GM13977 (cell line): ENCODE results near the gene DIP2B.

Source experiments
- DNase-seq: peaks from one replicate; pipeline ENCODE4 v3.0.0; 2012; ENCODE audit warnings: low spot score
- CTCF ChIP-seq: IDR thresholded peaks from 2 replicates; pipeline ENCODE4 v1.5.1; 2012; ENCODE audit warnings: mild to moderate bottlenecking, control low read depth; ENCODE audit not compliant: insufficient read depth; ENCODE audit errors: extremely low read depth, missing control alignments
- in situ Hi-C: fragments of 300-500 bp; cut with MboI; formaldehyde crosslinking; loops from one replicate; pipeline ENCODE4 v1.12.0; 2022; ENCODE audit warnings: low sequenced_read_pairs, low pct_unique_long_range_greater_than_20kb, mixed read lengths, inconsistent platforms; ENCODE audit not compliant: unreplicated experiment

DIP2B gene

DNA sequence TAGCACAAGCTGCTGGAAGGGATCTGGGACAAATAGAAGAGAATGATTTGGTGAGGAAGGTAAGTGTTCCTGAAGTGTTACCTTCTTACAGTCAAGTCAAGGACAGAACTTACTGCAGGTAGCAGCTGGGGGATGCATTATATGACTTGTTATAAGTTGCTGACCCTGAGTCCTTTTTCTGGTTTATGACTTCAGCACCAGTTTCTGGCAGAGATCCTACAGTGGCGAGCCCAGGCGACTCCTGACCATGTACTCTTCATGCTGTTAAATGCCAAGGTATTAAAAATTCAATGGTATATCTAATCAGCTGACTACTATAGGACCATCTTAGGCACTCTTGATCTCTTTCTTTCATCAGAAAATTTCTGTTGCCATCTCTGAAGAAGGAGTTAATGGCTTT is 214.0 kb downstream of the DIP2B start:
- in situ Hi-C loops = no loop called here
- DNase-seq = no peak
- no peak for TF ChIP-seq CTCF

DNA sequence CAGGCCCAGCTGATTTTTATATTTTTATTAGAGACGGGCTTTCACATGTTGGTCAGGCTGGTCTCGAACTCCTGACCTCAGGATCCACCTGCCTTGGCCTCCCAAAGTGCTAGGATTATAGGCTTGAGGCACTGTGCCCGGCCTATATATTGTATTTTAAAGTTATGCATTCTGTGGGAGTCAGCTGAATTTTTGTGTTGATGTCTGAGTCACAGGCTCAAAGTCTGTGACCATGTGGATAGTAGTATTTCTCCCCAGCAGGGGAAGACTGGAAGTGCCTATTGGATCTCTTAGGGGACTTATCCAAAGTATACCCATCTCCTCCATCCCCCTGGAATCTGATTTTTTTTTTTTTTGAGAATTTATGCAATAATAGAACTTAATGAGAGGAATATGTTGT is 215.3 kb downstream of the DIP2B start:
- DNase-seq = no peak
- in situ Hi-C loops = no loop called here

GRCh38 chr12:50720501-50720900 is 215.7 kb downstream of the DIP2B start:
- TF ChIP-seq CTCF = no peak
- DNase-seq = no peak
- in situ Hi-C loops = no loop called here

More for the DNA sequence above, 215.3 kb downstream of the DIP2B start:
- TF ChIP-seq CTCF = no peak

GRCh38 chr12:50723865-50724264 is 219.1 kb downstream of the DIP2B start:
- in situ Hi-C loops = no loop called here
- no peak for DNase-seq
- no peak for TF ChIP-seq CTCF

GRCh38 chr12:50725011-50725942 is 220.5 kb downstream of the DIP2B start:
- in situ Hi-C loops = no loop called here
- DNase-seq = no peak
- TF ChIP-seq CTCF = no peak

DNA sequence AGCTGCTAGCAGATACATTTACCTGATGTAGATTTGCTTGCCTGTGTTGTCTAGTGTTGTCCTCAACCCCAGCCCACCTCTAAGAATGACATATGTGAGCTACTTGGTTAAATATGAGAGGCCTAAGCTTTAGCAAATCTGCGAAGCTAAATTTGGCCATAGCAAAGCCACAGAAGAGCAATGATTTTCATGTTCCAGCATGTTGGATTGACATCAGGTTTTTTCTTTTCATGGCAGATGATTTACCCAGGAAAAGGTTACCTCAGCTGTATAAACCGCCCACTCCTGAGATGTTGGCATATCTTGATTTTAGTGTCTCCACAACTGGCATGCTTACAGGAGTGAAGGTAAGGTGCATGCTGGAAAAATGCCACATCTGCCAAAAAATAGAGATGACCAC is 222.7 kb downstream of the DIP2B start:
- no peak for TF ChIP-seq CTCF
- in situ Hi-C loops = no loop called here
- DNase-seq = no peak
